Posterior cingulate gyrus (tissue), 11 donors: ENCODE measurements around the gene MYH10.
A peak's percentile ranks its signal among the peaks of the same experiment; 100 is the strongest.

ENCODE experiments used
- DNase-seq, 10 donors: peaks; one replicate each; pipeline versions ENCODE4 v3.0.0 to v3.0.0-alpha.2; 2020 to 2021; ENCODE audit warnings: mixed read lengths in 3 of 10
- intact Hi-C: fragments of 100-400 bp; cut with DNase I; formaldehyde crosslinking; loops from one replicate; pipeline ENCODE4 v1.15.1; 2023

MYH10 gene

GRCh38 chr17:8649157-8650118, 18.9 kb upstream of the MYH10 start:
- DNase-seq = no peak
- intact Hi-C loops = no loop called here

GRCh38 chr17:8647956-8648355, 17.4 kb upstream of the MYH10 start:
- intact Hi-C loops = no loop called here

GRCh38 chr17:8647202-8647601, 16.7 kb upstream of the MYH10 start:
- DNase-seq = no peak
- intact Hi-C loops = no loop called here

More at GRCh38 chr17:8647956-8648355, 17.4 kb upstream of the MYH10 start:
- no peak for DNase-seq

- DNase-seq = no peak
- intact Hi-C loops = no loop called here
Measured at GRCh38 chr17:8644507-8644902, 14.0 kb upstream of the MYH10 start.

GRCh38 chr17:8643855-8644506, 13.5 kb upstream of the MYH10 start:
- intact Hi-C loops = no loop called here
- no peak for DNase-seq

GRCh38 chr17:8639709-8640108, 9.2 kb upstream of the MYH10 start:
- intact Hi-C loops = no loop called here
- DNase-seq = no peak

- intact Hi-C loops = loop anchor here (5.0 kb wide), 2 partner anchors 115 to 195 kb away; partner anchors contain the start of gene NDEL1
- no peak for DNase-seq
Measured at GRCh38 chr17:8632061-8632460, 1.5 kb upstream of the MYH10 start.

- intact Hi-C loops = loop anchor here (2.0 to 5.0 kb wide), 3 partner anchors 116 to 249 kb away; partner anchors contain the start of genes NDEL1 and RPL26
- DNase-seq = no peak
Measured at GRCh38 chr17:8631554-8631877, 991 bp upstream of the MYH10 start.

- intact Hi-C loops = loop anchor here (2.0 to 5.0 kb wide), 3 partner anchors 116 to 248 kb away; partner anchors contain the start of genes NDEL1 and RPL26
- DNase-seq = peak; percentile 98 to 100 (median 99)
Measured at GRCh38 chr17:8630802-8631553, 453 bp upstream of the MYH10 start.

GRCh38 chr17:8629371-8630226, 926 bp downstream of the MYH10 start:
- intact Hi-C loops = loop anchor here (2.0 to 10.0 kb wide), 4 partner anchors 118 to 247 kb away; partner anchors contain the start of genes NDEL1 and RPL26
- DNase-seq = peak in 9 of 10 donors; percentile 11 to 89 (median 23)

GRCh38 chr17:8628609-8629169, 1.8 kb downstream of the MYH10 start:
- intact Hi-C loops = loop anchor here (10.0 kb wide), 1 partner anchor 144 kb away; no protein-coding TSS in a partner anchor
- DNase-seq = no peak

GRCh38 chr17:8628172-8628571, 2.4 kb downstream of the MYH10 start:
- intact Hi-C loops = loop anchor here (10.0 kb wide), 1 partner anchor 143 kb away; no protein-coding TSS in a partner anchor

GRCh38 chr17:8623591-8623990, 6.9 kb downstream of the MYH10 start:
- intact Hi-C loops = loop anchor here (10.0 kb wide), 1 partner anchor 139 kb away; no protein-coding TSS in a partner anchor
- no peak for DNase-seq

More at GRCh38 chr17:8628172-8628571, 2.4 kb downstream of the MYH10 start:
- no peak for DNase-seq

- intact Hi-C loops = loop anchor here (10.0 kb wide), 1 partner anchor 137 kb away; no protein-coding TSS in a partner anchor
- DNase-seq = no peak
Measured at GRCh38 chr17:8622191-8622590, 8.3 kb downstream of the MYH10 start.

- DNase-seq = no peak
- intact Hi-C loops = loop anchor here (10.0 kb wide), 1 partner anchor 137 kb away; no protein-coding TSS in a partner anchor
Measured at GRCh38 chr17:8621585-8621984, 8.9 kb downstream of the MYH10 start.

- DNase-seq = no peak
- intact Hi-C loops = no loop called here
Measured at GRCh38 chr17:8619294-8619693, 11.2 kb downstream of the MYH10 start.

GRCh38 chr17:8618825-8619224, 11.7 kb downstream of the MYH10 start:
- no peak for DNase-seq

GRCh38 chr17:8614988-8615387, 15.5 kb downstream of the MYH10 start:
- intact Hi-C loops = no loop called here
- DNase-seq = no peak

More at GRCh38 chr17:8618825-8619224, 11.7 kb downstream of the MYH10 start:
- intact Hi-C loops = no loop called here
